Colonic mucosa (tissue), 4 donors: ENCODE measurements around the gene CFAP52. TPM values are rescaled to one million over a fixed set of nuclear protein-coding genes. Genes with fewer than 3 reads are reported as not detected.

Experiments used
- DNase-seq: peaks from one replicate; pipeline ENCODE4 v3.0.0-alpha.2; 2020
- H3K27ac ChIP-seq: fragments of 200-600 bp; one replicate; pipeline ENCODE4 v1.8.0; 2021
- H3K27me3 ChIP-seq: fragments of 200-600 bp; one replicate; pipeline ENCODE4 v1.8.0; 2021
- H3K36me3 ChIP-seq: fragments of 200-600 bp; one replicate; pipeline ENCODE4 v1.8.0; 2021
- H3K4me1 ChIP-seq: fragments of 200-600 bp; one replicate; pipeline ENCODE4 v1.8.0; 2021; ENCODE audit warnings: mild to moderate bottlenecking
- H3K4me3 ChIP-seq: fragments of 200-600 bp; one replicate; pipeline ENCODE4 v1.8.0; 2021
- H3K9ac ChIP-seq, 2 donors: one replicate each; pipeline ENCODE4 v1.7.0; 2013; ENCODE audit warnings: control low read depth in 2 of 2, low read depth in 2 of 2, low read length in 2 of 2
- H3K9me3 ChIP-seq: fragments of 200-600 bp; one replicate; pipeline ENCODE4 v1.8.0; 2021
- CTCF ChIP-seq: fragments of 200-600 bp; IDR thresholded peaks from one replicate; pipeline ENCODE4 v1.8.0; 2022; ENCODE audit warnings: antibody characterized with exemption, mild to moderate bottlenecking
- intact Hi-C: fragments of 100-400 bp; cut with DNase I; formaldehyde crosslinking; loops from one replicate; pipeline ENCODE4 v1.14.1; 2022
- total RNA-seq, 2 donors: library from RNA; stranded (reverse); fragmentation: NEBNext Ultra II Directional in 1 of 2; extraction: Animal tissue kit (Norgen Biotek cat#: 25700) in 1 of 2; gene quantifications; one replicate each; pipeline ENCODE4 v1.2.1, GENCODE V29; 2021
- donor health status: healthy.
- donor health status: DM: no; HTN: no; CAD: no.
- donor health status: DM: no; HTN: no; CAD: no.

The CFAP52 gene
- total RNA-seq, 2 donors from 2014 or later, result not detected

- Histone ChIP-seq H3K27me3 (no peaks in the 10 kb centered on the region), H3K4me3 (no peak overlapping the region), H3K36me3 (no peaks in the 10 kb centered on the region), H3K27ac (no peak overlapping the region), H3K9me3 (no peaks in the 10 kb centered on the region), H3K9ac (no peak overlapping the region), H3K4me1 (no peaks in the 10 kb centered on the region)
- no peak for DNase-seq
- intact Hi-C loops, result no loop called here
- no peak for TF ChIP-seq CTCF
Measured at GRCh38 chr17:9666461-9667050, 90.1 kb downstream of the CFAP52 start.

GRCh38 chr17:9668517-9668916, 92.1 kb downstream of the CFAP52 start:
- Histone ChIP-seq H3K36me3 (no peaks in the 10 kb centered on the region), H3K4me3 (no peak overlapping the region), H3K9me3 (no peaks in the 10 kb centered on the region), H3K27me3 (no peaks in the 10 kb centered on the region), H3K27ac (no peak overlapping the region), H3K4me1 (no peaks in the 10 kb centered on the region), H3K9ac (no peak overlapping the region)
- TF ChIP-seq CTCF, result no peak
- intact Hi-C loops, result no loop called here
- no peak for DNase-seq

GRCh38 chr17:9669551-9670008, 93.1 kb downstream of the CFAP52 start:
- H3K27ac ChIP-seq, result no peak overlapping the region
- no peak overlapping the region for H3K9ac ChIP-seq
- no peak for DNase-seq
- no peak overlapping the region for H3K4me3 ChIP-seq
- no peaks in the 10 kb centered on the region for H3K4me1 ChIP-seq
- intact Hi-C loops, result loop anchor here (10.0 kb wide), 1 partner anchor 85 kb away; no protein-coding TSS in a partner anchor
- no peaks in the 10 kb centered on the region for H3K36me3 ChIP-seq
- no peak for TF ChIP-seq CTCF
- H3K9me3 ChIP-seq, result no peaks in the 10 kb centered on the region
- no peaks in the 10 kb centered on the region for H3K27me3 ChIP-seq

GRCh38 chr17:9670596-9670995, 94.2 kb downstream of the CFAP52 start:
- H3K36me3 ChIP-seq, result no peaks in the 10 kb centered on the region
- no peaks in the 10 kb centered on the region for H3K27me3 ChIP-seq
- no peaks in the 10 kb centered on the region for H3K4me1 ChIP-seq
- intact Hi-C loops, result loop anchor here (10.0 kb wide), 1 partner anchor 86 kb away; no protein-coding TSS in a partner anchor
- TF ChIP-seq CTCF, result no peak
- H3K27ac ChIP-seq, result no peak overlapping the region
- no peak for DNase-seq
- H3K4me3 ChIP-seq, result no peak overlapping the region
- no peak overlapping the region for H3K9ac ChIP-seq
- no peaks in the 10 kb centered on the region for H3K9me3 ChIP-seq

- intact Hi-C loops, result loop anchor here (10.0 kb wide), 1 partner anchor 87 kb away; no protein-coding TSS in a partner anchor
- H3K4me1 ChIP-seq, result no peaks in the 10 kb centered on the region
- H3K4me3 ChIP-seq, result no peak overlapping the region
- TF ChIP-seq CTCF, result no peak
- H3K36me3 ChIP-seq, result no peaks in the 10 kb centered on the region
- H3K27ac ChIP-seq, result no peak overlapping the region
- H3K9me3 ChIP-seq, result no peaks in the 10 kb centered on the region
- no peak for DNase-seq
- no peak overlapping the region for H3K9ac ChIP-seq
- no peaks in the 10 kb centered on the region for H3K27me3 ChIP-seq
Measured at GRCh38 chr17:9671559-9671958, 95.1 kb downstream of the CFAP52 start.
